Panc1 (cell line): ENCODE measurements around the gene CCDC9B.

ENCODE experiments used
- TF ChIP-seq, protein P1 (sequence below): fragments of 450-650 bp; IDR thresholded peaks from 2 replicates; pipeline ENCODE4 v1.5.1; 2017; ENCODE audit warnings: mild to moderate bottlenecking
- TF ChIP-seq, protein P2 (sequence below), 2 experiments: IDR thresholded peaks; 2 replicates each; pipeline ENCODE4 v1.6.1; 2011 to 2012; ENCODE audit warnings: low read depth in 2 of 2, control low read depth in 1 of 2, low read length in 1 of 2, mild to moderate bottlenecking in 1 of 2, moderate library complexity in 1 of 2; ENCODE audit not compliant: insufficient read depth in 1 of 2

DNA sequence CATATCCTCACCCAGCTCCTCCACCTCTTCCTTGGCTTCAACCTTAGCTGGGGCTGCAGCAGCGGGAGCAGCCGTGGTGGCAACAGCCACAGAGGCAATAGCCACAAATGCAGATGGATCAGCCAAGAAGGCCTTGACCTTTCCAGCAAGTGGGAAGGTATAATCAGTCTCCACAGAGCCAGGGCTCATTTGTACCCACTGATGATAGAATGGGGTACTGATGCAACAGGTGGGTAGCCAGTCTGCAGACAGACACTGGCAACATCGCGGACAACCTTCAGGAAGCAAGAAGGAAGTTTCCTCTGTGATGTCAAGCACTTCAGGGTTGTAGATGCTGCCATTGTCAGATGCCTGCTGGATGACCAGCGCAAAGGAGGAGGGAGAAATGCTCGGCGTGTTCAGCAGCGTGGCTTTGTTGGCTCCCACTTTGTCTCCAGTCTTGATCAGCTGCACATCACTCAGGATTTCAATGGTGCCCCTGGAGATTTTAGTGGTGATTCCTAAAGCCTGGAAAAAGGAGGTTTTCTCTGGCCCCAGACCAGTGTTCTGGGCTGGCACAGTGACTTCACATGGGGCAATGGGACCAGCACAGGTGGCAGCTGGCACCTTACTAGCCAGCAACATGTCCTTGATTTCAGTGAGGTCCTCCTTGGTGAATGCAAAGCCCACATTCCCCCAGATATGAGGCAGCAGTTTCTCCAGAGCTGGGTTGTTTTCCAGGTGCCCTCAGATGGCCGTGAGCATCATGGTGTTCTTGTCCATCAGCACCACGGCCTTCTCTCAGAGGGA is 28.2 kb downstream of the CCDC9B start:
- TF ChIP-seq, protein P1, sequence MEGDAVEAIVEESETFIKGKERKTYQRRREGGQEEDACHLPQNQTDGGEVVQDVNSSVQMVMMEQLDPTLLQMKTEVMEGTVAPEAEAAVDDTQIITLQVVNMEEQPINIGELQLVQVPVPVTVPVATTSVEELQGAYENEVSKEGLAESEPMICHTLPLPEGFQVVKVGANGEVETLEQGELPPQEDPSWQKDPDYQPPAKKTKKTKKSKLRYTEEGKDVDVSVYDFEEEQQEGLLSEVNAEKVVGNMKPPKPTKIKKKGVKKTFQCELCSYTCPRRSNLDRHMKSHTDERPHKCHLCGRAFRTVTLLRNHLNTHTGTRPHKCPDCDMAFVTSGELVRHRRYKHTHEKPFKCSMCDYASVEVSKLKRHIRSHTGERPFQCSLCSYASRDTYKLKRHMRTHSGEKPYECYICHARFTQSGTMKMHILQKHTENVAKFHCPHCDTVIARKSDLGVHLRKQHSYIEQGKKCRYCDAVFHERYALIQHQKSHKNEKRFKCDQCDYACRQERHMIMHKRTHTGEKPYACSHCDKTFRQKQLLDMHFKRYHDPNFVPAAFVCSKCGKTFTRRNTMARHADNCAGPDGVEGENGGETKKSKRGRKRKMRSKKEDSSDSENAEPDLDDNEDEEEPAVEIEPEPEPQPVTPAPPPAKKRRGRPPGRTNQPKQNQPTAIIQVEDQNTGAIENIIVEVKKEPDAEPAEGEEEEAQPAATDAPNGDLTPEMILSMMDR = no peak
- TF ChIP-seq, protein P2, sequence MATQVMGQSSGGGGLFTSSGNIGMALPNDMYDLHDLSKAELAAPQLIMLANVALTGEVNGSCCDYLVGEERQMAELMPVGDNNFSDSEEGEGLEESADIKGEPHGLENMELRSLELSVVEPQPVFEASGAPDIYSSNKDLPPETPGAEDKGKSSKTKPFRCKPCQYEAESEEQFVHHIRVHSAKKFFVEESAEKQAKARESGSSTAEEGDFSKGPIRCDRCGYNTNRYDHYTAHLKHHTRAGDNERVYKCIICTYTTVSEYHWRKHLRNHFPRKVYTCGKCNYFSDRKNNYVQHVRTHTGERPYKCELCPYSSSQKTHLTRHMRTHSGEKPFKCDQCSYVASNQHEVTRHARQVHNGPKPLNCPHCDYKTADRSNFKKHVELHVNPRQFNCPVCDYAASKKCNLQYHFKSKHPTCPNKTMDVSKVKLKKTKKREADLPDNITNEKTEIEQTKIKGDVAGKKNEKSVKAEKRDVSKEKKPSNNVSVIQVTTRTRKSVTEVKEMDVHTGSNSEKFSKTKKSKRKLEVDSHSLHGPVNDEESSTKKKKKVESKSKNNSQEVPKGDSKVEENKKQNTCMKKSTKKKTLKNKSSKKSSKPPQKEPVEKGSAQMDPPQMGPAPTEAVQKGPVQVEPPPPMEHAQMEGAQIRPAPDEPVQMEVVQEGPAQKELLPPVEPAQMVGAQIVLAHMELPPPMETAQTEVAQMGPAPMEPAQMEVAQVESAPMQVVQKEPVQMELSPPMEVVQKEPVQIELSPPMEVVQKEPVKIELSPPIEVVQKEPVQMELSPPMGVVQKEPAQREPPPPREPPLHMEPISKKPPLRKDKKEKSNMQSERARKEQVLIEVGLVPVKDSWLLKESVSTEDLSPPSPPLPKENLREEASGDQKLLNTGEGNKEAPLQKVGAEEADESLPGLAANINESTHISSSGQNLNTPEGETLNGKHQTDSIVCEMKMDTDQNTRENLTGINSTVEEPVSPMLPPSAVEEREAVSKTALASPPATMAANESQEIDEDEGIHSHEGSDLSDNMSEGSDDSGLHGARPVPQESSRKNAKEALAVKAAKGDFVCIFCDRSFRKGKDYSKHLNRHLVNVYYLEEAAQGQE (IDR thresholded peaks at IDR 0.05; ENCODE audit: insufficient read depth in 1 of 2, low read depth in 2 of 2, low read length in 1 of 2) = no peak
